Activated naive CD8-positive, alpha-beta T cell treated with anti-CD3 and anti-CD28 coated beads, Interleukin-2, amount 50 U/mL, for 16 hours (primary cell): ENCODE results near the gene OOEP.
"Not testable (repeated sequence)": the region's sequence is repeated elsewhere in the genome, so short reads cannot be mapped to it uniquely, and the experiment has no call there.

Source experiments
- DNase-seq: peaks from one replicate; pipeline ENCODE4 v3.0.0-alpha.2; 2020; ENCODE audit warnings: low read depth, low spot score

Gene OOEP

GRCh38 chr6:73369563-73369962, at the start of gene OOEP:
Gene OOEP (minus strand): TSS chr6:73369897. CDS start chr6:73369792, 105 bp downstream.
- no peak for DNase-seq

- no peak for DNase-seq
Observed at GRCh38 chr6:73418081-73418741, 48.5 kb upstream of the OOEP start.

- no peak for DNase-seq
Observed at GRCh38 chr6:73413102-73413501, 43.4 kb upstream of the OOEP start.

GRCh38 chr6:73409395-73409794, 39.7 kb upstream of the OOEP start:
- DNase-seq, result no peak

- no peak for DNase-seq
Observed at GRCh38 chr6:73400656-73401055, 31.0 kb upstream of the OOEP start.

- DNase-seq, result no peak
Observed at GRCh38 chr6:73395875-73396274, 26.2 kb upstream of the OOEP start.

- no peak for DNase-seq
Observed at GRCh38 chr6:73394577-73395354, 25.1 kb upstream of the OOEP start, which contains the start of gene DDX43. Gene DDX43 (plus strand): TSS chr6:73394828. CDS start chr6:73394906, 78 bp downstream.

GRCh38 chr6:73393278-73393677, 23.6 kb upstream of the OOEP start:
- DNase-seq, result no peak

- not testable (repeated sequence) for DNase-seq
Observed at GRCh38 chr6:73392188-73392587, 22.5 kb upstream of the OOEP start.

GRCh38 chr6:73391675-73392074, 22.0 kb upstream of the OOEP start:
- no peak for DNase-seq

GRCh38 chr6:73389854-73390253, 20.2 kb upstream of the OOEP start:
- DNase-seq, result no peak

- no peak for DNase-seq
Observed at GRCh38 chr6:73388800-73389512, 19.3 kb upstream of the OOEP start.

- DNase-seq, result no peak
Observed at GRCh38 chr6:73388433-73388799, 18.7 kb upstream of the OOEP start.

GRCh38 chr6:73382462-73383113, 12.9 kb upstream of the OOEP start:
- DNase-seq, result no peak

- not testable (repeated sequence) for DNase-seq
Observed at GRCh38 chr6:73381531-73381930, 11.8 kb upstream of the OOEP start.

GRCh38 chr6:73377225-73377624, 7.5 kb upstream of the OOEP start:
- no peak for DNase-seq

- DNase-seq, result no peak
Observed at GRCh38 chr6:73375216-73375615, 5.5 kb upstream of the OOEP start.

GRCh38 chr6:73372516-73372915, 2.8 kb upstream of the OOEP start:
- no peak for DNase-seq

- DNase-seq, result no peak
Observed at GRCh38 chr6:73371984-73372383, 2.3 kb upstream of the OOEP start.

- no peak for DNase-seq
Observed at GRCh38 chr6:73369157-73369556, 540 bp downstream of the OOEP start.

GRCh38 chr6:73368675-73369074, 1.0 kb downstream of the OOEP start:
- DNase-seq, result no peak

- no peak for DNase-seq
Observed at GRCh38 chr6:73367761-73368355, 1.8 kb downstream of the OOEP start.
